Spleen (tissue), 7 donors: ENCODE measurements around the gene LAMC3.

Experiments used
- POLR2AphosphoS5 ChIP-seq, 3 donors: sonication (generic); formaldehyde crosslinking; IDR thresholded peaks; one replicate each; pipeline ENCODE4 v1.5.1; 2017; ENCODE audit warnings: antibody characterized with exemption in 3 of 3
- TF ChIP-seq, protein P1 (sequence below), 11 experiments: fragments of 200-600 bp in 7 of 11; fragments of 450-650 bp in 4 of 11; sonication (generic) in 4 of 11; IDR thresholded peaks in 8 of 11; conservative IDR thresholded peaks in 3 of 11; 1 replicate in 7 of 11; 2 replicates in 4 of 11; pipeline versions ENCODE4 v1.4.0 to v1.8.0; 2016 to 2021; ENCODE audit warnings: antibody characterized with exemption in 11 of 11, inconsistent platforms in 4 of 11, mild to moderate bottlenecking in 1 of 11
- donor health status: DM: no; HTN: no; CAD: no; lungs with moderate emphysema.
- donor health status: DM: no; HTN: no; CAD: no.
- donor health status: DM: no; HTN: no; CAD: no.

DNA sequence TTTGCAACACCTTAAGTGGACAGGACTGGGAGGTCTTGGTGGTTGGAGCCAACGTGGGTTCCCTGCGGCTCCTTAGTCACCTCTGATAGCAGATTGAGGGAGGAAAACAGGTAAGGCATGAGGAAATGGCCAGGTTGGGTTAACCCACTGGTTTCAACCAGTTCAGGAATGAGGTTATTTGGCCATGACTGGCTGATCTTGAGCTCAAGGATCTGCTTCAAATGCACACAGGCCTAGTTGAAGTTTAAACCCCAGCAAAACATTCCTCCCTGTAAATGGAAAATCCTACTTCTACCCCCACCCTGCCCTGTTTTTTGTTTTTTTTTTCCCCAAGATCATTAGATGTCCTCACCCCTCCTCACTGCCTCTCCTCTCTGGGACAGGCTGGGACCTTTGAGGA lies 113.2 kb downstream of the LAMC3 start:
- TF ChIP-seq, protein P1, sequence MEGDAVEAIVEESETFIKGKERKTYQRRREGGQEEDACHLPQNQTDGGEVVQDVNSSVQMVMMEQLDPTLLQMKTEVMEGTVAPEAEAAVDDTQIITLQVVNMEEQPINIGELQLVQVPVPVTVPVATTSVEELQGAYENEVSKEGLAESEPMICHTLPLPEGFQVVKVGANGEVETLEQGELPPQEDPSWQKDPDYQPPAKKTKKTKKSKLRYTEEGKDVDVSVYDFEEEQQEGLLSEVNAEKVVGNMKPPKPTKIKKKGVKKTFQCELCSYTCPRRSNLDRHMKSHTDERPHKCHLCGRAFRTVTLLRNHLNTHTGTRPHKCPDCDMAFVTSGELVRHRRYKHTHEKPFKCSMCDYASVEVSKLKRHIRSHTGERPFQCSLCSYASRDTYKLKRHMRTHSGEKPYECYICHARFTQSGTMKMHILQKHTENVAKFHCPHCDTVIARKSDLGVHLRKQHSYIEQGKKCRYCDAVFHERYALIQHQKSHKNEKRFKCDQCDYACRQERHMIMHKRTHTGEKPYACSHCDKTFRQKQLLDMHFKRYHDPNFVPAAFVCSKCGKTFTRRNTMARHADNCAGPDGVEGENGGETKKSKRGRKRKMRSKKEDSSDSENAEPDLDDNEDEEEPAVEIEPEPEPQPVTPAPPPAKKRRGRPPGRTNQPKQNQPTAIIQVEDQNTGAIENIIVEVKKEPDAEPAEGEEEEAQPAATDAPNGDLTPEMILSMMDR (IDR thresholded peaks at IDR 0.05 in 8 of 11, conservative IDR thresholded peaks at IDR 0.05 in 3 of 11) = no peak
- no peak for TF ChIP-seq POLR2AphosphoS5 (IDR thresholded peaks at IDR 0.05)
